SW 1271 (cell line): ENCODE measurements around the gene YEATS2.
"Not testable (repeated sequence)": the region's sequence is repeated elsewhere in the genome, so short reads cannot be mapped to it uniquely, and the experiment has no call there.

Experiments
- DNase-seq, 2 experiments: peaks; one replicate each; lab custom pipeline; 2025; lab: John Stamatoyannopoulos, UW

The YEATS2 gene

DNA sequence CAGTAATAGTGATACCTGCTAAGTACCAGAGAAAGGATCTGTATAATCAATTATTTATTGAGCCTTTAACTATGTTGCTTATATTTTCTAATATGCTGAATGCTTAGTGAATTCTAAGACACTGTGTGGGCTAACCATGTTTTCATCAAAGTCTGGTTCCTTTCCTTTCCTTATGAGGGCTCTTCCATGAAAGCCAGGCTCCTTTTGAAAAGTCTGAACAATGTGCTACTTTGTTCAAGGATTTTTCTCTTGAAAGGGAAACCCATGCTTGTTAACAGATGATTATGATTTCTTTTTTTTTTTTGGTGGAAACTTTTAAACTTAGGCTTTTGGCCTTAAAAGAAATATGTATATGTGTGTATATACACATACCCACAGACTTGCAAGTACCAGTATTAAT, 17.0 kb downstream of the YEATS2 start:
- DNase-seq = no peak

- no peak for DNase-seq
Observed at GRCh38 chr3:183718012-183718411, 20.4 kb downstream of the YEATS2 start.

GRCh38 chr3:183725387-183725786, 27.8 kb downstream of the YEATS2 start:
- DNase-seq = no peak

GRCh38 chr3:183728204-183728603, 30.6 kb downstream of the YEATS2 start:
- no peak for DNase-seq

DNA sequence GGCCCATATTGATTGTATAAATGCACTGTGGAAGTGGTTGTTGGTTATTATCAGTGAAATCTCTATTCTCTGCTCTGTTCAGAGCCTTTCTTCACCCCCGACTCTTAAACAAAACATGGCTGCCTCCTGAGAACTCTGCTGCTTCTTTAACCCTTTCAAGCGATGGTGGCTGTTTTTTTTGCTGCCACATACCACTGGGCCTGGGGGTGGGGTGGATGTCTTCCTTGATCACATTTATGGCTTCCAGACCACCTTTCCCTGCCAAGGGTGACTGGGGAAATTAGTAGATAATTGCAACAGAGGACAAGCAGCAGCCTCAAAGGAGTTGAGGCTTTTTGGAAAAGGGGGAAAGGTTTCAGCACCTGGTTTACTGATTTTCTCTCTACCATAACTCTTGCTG, 32.8 kb downstream of the YEATS2 start:
- no peak for DNase-seq

DNA sequence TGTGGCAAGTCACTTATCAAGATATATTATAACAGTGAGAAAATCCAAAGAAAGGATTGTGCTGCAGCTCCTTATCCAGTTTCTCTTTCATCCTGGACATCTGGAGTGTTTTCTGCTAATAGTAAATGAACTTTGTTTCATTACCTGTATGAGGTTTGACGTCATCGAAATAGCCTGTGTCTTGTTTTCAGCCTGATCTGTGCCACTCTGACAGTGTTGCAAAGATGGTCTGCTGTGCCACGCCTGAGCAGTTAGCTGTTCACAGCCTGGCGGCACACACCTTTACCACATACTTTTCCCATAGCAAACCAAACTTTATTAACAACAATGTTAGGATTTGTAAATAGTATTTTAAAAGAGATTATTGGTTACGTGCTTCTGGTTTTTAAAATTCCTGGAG, 34.0 kb downstream of the YEATS2 start:
- DNase-seq = no peak

DNA sequence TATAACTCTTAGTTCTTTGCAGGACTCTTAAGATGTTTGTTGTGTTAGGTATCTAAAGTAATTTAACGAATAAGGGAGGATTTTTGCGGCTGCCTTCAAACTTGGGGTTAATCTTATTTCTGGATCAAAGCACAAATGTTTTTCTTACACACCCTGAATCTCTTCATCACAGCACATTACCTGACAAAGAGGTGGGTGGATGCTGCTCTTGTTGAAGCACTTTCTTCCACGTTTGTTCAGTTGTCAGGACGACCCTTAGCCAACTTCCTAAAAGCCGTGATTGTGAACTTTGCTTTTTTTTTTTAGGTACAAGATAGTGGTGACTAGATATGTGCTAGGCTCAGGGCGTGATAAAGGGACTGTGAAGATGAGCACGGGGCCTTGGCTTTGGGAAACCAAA, 36.0 kb downstream of the YEATS2 start:
- no peak for DNase-seq

DNA sequence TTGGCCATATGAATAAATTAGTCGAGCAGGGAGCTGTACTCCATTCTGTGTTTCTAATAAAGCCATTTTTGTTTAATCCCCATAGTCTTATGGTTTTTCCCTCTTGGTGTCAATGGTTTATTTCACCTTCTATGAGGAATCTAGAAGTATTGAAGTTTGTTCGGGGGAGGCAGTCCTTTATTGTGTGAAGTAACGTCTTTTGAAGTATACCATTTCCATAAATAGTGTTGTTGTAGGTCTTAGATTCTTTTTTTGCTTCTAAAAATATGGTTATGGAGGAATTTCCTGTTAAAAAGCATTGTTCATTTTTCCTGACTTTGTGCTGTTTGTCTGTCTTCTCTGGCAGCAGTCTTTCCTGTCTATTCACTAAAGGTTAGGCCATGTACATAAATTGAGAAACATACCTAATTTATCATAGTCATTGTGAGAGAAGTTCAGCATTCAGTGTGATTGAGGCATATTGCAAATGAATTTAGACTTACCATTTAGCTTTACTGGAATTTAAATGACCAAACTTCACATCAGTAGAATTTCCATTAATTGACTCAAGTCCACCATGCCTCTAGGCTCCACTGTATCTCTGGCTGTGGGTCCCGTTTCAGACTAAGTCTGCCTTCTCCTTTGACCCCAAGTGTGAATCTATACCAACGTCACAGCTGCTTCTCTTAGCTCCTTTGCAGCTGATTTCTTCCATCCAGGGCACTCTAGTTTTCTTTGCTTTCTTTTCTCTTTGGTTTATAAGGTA, 37.3 kb downstream of the YEATS2 start:
- no peak for DNase-seq

GRCh38 chr3:183737116-183737515, 39.5 kb downstream of the YEATS2 start:
- no peak for DNase-seq

- DNase-seq = not testable (repeated sequence)
Observed at GRCh38 chr3:183740154-183740553, 42.6 kb downstream of the YEATS2 start.

DNA sequence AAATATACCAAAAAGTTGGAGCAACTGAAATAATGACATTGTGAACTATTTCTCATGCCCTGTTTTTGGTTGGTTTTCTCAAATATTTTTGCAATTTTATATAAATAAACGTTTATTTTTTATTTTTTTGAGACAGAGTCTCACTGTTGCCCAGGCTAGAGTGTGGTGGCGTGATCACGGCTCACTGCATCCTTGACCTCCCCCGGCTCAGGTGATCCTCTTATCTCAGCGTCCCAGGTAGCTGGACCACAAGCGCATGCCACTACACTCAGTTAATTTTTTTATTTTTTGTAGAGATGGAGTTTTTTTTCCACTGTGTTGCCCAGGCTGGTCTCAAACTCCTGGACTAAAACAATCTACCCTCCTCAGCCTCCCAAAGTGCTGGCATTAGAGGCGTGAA, 45.6 kb downstream of the YEATS2 start:
- DNase-seq = no peak

GRCh38 chr3:183745300-183746098, 47.9 kb downstream of the YEATS2 start:
- peak in 1 of 2 experiments; percentile 17 for DNase-seq

GRCh38 chr3:183754052-183754451, 56.5 kb downstream of the YEATS2 start:
- DNase-seq = no peak

- no peak for DNase-seq
Observed at GRCh38 chr3:183762304-183762703, 64.7 kb downstream of the YEATS2 start.

DNA sequence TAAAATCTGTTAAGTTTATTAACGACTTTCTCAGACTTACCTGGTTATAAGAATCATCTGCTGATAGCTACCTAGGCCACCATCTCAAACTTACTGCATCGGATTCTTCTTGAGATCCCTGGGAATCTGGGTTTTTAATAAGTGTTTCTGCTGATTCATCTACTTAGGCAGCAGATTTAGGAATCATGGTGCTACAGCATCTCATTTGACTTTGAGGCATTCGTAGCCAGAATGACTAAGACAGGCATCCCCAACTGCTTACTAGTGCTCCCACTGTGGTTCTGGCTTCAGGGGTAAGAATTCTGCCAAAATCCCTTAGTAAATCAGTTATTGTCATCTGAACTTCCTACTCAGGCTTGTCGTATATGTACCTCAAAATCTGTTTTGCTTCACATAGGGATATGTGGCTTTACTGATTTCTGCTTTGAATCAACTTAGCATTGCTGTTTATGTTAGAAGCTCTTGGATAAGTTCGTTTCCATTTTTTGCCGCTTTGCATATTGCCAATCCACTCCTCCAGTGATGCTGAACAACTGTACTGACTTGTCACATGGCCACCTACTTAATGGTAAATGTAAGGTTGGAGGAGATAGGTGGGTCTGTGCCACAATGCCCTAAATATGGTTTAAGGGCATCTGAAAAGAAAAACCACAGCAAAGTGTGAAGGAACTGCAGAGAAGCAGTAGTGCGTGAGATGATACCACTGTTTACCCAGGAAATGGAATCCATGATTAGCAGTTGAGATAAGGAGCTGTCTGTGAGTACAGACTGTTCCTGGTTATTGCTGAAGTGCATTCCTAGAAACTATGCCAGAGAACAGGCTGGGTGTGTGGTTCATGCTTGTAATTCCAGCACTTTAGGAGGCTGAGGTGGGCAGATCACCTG, 67.5 kb downstream of the YEATS2 start:
- no peak for DNase-seq

DNA sequence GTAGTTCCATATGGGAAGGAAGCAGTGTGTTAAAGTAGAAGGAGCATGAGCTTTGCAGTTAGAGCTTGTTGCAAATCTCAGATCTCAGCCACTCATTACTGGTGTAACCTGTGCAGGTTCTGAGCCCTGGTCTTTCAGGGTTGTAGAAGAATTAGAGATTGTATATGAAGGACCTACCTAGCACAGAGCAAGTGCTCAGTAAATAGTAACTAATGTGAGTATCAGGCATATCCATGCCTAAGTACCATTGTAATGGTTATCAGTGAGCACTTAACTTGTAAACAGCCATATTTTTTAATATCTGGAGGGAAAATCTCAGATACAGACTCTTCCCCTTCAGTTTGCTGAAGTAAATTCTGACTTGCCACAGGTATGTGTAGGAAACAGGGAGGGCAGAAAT, 68.5 kb downstream of the YEATS2 start:
- no peak for DNase-seq

DNA sequence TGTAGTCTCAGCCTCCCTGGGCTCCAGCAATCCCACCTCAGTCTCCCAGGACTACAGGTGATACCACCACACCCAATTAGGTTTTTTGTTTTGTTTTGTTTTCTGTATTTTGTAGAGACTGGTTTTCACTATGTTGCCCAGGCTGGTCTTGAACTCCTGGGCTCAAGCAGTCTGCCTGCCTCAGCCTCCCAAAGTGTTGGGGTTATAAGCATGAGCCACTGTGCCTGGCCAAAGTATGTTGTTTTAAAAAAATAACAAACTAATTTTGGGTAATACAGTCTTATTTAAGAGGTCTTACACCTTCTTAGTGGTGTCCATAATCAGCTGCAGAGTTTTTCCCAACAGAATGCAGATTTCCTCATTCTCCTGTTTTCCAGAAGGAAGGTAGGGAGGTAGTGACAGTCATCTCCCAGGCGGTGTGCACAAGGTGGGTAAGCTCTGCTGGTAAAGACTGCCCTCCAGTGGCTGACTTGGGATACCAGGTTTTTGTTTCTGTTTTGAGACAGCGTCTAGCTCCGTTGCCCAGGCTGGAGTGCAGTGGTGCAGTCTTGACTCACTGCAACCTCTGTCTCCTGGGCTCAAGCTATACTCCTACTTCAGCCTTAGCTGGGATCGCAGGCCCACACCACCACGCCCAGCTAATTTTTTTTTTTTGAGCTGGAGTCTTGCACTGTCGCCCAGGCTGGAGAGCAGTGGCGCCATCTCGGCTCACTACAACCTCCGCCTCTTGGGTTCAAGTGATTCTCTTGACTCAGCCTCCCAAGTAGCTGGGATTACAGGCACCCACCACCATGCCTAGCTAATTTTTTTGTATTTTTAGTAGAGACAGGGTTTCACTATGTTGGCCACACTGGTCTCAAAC, 69.4 kb downstream of the YEATS2 start:
- DNase-seq = peak; percentile 16 to 67

DNA sequence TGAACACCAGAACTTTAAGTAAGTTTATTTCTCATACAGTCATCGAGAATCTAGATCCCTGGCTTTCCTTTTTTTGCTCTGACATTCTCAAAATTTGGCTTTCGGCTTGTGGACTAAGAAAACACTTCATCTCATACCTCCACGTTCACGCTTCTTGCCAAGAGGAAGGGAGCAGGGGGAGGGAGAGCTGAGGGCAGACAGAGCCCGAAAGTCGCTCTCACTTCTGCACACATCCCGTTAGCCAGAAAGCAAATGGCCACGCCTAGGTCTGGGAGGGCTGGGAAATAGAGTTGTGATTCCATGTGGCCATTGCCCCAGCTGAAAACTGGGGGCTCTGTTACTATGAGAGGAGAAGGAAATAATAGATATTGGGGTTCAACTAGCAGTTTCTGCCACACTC, 70.5 kb downstream of the YEATS2 start:
- no peak for DNase-seq

GRCh38 chr3:183769453-183769852, 71.9 kb downstream of the YEATS2 start:
- DNase-seq = no peak

DNA sequence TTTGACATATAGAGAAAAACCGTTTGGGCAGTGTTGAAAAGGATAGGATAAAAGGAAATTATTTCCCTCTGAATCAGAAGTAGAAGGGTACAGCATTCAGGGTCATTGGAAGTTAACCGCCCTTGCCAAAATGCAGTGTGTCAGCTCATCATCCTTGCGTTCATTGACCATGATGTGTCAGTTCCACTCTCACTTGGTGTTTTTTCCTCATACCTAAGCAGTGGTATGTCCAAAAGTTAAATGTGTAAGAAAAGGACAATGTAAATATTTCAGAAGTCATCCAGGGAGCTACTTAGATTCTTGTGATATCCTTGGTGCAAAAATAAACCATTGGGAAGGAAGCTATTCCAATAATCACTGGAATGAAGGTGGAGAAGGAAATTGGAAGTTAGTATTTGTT, 77.0 kb downstream of the YEATS2 start:
- DNase-seq = no peak

DNA sequence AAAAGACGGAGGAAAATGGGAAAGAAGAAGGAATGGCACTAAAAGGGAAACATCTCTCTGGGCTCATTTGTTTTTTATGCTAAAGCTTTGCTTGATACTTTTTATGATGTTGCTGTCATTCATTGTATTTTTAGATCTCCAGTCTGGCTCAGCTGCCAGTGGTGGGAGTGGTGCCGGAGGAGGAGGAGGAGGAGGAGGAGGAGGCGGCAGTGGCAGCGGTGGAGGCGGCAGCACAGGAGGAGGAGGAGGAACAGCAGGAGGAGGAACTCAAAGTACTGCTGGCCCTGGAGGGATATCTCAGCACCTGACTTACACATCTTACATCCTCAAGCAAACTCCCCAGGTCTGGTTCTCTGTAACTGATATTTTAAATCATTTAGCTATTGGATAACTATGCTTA, 78.2 kb downstream of the YEATS2 start:
- no peak for DNase-seq

DNA sequence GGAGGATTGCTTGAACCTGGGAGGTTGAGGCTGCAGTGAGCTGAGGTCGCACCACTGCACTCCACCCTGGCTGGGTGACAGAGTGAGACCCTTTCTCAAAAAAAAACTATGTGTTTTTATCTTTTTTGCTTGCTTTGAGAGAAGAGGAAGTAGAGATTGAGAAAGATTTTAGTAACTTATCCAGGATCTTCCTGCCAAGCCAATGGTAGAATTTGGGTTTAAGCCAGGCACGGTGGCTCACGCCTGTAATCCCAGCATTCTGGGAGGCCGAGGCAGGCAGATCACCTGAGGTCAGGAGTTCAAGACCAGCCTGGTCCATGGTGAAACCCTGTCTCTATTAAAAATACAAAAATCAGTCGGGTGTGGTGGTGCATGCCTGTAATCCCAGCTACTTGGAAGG, 78.9 kb downstream of the YEATS2 start:
- DNase-seq = not testable (repeated sequence)
